A673 (cell line): ENCODE measurements around the gene CFAP46.

ENCODE experiments used
- EZH2 ChIP-seq: fragments of 200-600 bp; sonication (generic); IDR thresholded peaks from 2 replicates; pipeline ENCODE4 v1.6.1; 2017; ENCODE audit warnings: borderline replicate concordance, low read depth, mild to moderate bottlenecking, mixed read lengths, antibody characterized with exemption, low read length; ENCODE audit not compliant: poor library complexity, severe bottlenecking
- TF ChIP-seq, protein P1 (sequence below): fragments of 300-800, 200-600 bp; sonication (generic); conservative IDR thresholded peaks from 2 replicates; pipeline ENCODE4 v1.5.1; 2017; ENCODE audit warnings: low read depth, mild to moderate bottlenecking, antibody characterized with exemption, low read length, moderate library complexity, mixed read lengths

DNA sequence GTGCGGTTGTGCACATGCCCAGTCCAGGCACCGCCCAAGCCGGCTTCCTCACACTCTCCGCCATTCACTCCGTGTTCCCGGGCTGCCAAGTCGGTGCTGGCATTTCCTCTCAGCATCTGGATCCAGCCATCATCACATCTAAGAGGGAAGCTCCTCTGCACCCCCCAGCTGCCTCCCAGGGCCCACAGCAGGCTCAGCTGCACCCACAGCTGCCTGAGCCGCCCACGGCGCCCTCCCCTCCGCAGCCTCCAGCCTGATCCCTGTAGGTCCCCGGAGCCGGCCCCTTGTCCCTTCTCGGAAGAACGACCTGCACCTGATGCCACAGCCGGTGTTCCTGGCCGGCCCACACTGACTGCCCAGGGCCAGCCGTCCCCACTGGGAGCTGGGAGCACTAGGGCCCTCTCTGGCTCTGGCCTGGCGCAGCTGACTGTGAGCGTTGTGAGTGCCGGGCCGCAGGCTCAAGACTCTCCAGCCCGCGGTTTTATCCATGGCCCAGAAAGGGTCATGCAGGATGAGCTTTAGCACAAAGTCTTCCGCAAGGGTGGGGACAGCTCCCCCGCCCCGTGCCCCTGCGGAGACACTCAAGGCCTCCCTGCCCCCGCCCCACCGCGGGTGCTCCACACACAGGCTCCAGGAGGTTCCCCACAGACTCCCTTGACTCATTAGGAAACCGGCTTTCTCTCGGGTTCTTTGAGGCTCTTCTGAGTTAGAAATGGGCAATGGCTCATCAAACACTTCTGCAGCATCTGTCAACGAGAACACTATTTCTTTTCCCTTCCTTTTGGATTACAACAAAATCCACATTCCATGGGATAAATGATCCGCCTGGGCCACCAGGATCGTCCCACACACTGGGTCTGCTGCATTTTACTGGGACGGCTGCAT is 31.2 kb downstream of the CFAP46 start:
- TF ChIP-seq EZH2: no peak
- TF ChIP-seq, protein P1, sequence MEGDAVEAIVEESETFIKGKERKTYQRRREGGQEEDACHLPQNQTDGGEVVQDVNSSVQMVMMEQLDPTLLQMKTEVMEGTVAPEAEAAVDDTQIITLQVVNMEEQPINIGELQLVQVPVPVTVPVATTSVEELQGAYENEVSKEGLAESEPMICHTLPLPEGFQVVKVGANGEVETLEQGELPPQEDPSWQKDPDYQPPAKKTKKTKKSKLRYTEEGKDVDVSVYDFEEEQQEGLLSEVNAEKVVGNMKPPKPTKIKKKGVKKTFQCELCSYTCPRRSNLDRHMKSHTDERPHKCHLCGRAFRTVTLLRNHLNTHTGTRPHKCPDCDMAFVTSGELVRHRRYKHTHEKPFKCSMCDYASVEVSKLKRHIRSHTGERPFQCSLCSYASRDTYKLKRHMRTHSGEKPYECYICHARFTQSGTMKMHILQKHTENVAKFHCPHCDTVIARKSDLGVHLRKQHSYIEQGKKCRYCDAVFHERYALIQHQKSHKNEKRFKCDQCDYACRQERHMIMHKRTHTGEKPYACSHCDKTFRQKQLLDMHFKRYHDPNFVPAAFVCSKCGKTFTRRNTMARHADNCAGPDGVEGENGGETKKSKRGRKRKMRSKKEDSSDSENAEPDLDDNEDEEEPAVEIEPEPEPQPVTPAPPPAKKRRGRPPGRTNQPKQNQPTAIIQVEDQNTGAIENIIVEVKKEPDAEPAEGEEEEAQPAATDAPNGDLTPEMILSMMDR: no peak
